D721Med (cell line): Measurements from ENCODE around the gene ST6GALNAC3.

Source experiments
- DNase-seq: peaks from one replicate; pipeline ENCODE4 v3.0.0; 2011; ENCODE audit warnings: low spot score; ENCODE audit not compliant: insufficient read length
- FAIRE-seq: peaks from 2 replicates; lab custom pipeline; 2011; peaks lifted over from hg19 to GRCh38; lab: Jason Lieb, UNC
- TF ChIP-seq, protein P1 (sequence below): IDR thresholded peaks from 2 replicates; pipeline ENCODE4 v1.5.1; 2012; ENCODE audit warnings: mild to moderate bottlenecking, control low read depth; ENCODE audit not compliant: insufficient read depth; ENCODE audit errors: missing control alignments

The ST6GALNAC3 gene

DNA sequence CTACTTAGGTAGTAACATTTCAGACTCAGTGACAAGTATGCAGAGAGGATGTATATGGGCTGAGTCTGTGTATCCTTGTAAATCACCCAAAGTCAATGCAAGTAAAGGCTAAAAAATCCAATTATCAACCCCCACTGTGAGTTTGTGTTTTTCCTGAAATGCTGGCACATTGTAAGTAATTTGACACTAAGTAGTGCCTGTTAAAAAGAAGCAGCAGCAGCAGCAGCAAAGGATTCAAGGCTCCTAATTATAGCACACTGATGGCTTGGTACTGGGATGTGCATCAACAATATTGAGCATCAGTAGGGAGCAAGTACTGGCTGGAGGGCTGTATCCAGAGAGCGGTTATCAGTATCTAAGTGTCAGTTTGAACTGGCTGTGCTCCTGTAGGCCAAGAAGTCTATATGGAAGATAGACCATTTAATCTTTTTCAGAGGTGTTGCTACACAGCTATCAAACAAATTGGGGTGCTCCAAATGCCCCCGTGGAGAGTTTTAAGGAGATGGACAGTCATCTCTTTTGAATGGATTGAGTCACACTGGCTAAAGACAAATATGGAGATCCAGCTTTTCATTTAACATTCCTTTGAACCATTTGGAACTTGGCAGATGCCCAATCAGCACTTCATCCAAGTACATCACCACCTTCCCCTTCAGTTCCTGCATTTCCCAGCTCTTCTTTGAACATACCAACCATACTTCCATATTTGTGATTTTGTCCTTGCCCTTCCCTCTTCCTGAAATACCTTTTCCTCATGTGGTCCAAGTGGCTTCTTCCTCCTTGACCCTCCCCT is 551.5 kb downstream of the ST6GALNAC3 start:
- TF ChIP-seq, protein P1, sequence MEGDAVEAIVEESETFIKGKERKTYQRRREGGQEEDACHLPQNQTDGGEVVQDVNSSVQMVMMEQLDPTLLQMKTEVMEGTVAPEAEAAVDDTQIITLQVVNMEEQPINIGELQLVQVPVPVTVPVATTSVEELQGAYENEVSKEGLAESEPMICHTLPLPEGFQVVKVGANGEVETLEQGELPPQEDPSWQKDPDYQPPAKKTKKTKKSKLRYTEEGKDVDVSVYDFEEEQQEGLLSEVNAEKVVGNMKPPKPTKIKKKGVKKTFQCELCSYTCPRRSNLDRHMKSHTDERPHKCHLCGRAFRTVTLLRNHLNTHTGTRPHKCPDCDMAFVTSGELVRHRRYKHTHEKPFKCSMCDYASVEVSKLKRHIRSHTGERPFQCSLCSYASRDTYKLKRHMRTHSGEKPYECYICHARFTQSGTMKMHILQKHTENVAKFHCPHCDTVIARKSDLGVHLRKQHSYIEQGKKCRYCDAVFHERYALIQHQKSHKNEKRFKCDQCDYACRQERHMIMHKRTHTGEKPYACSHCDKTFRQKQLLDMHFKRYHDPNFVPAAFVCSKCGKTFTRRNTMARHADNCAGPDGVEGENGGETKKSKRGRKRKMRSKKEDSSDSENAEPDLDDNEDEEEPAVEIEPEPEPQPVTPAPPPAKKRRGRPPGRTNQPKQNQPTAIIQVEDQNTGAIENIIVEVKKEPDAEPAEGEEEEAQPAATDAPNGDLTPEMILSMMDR = no peak
- DNase-seq = no peak
- FAIRE-seq = no peak

DNA sequence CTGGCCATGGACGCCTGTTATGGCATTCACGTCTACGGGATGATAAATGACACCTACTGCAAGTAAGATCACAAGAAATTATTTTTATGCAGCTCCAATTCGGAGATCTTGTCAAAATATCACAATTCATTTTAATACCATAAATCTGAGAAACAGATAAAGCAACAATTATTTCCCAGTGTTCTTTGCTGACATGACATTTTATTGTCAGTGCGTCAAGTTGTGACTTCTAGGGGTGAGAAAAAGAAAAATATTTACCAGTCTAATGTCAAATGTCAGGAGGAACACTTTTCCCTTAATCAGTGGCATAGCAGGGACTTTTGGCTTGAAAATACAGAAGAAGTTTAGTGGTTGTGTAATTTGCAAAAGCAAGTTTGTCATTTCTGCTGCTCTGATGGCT is 553.0 kb downstream of the ST6GALNAC3 start:
- DNase-seq (no peak), FAIRE-seq (no peak)
- TF ChIP-seq, protein P1 = no peak

DNA sequence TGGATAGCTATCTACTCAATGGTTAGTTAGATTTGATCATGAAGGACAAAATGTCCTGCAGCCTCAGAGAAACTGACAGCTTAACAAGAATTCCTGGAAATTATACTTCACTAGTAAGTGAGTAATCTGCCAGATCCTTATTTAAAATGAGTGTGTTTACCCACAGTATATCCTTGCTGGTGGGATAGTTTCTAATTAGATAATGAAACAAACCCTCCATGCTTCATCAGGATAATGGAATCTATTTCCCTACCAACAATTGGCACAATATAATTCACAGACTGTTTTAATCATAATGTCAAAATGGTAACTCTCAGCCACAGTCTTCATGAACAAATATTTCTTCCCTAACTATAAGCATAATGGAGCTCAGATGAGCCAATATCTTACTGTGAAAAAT is 553.4 kb downstream of the ST6GALNAC3 start:
- TF ChIP-seq, protein P1 = no peak
- FAIRE-seq (no peak), DNase-seq (no peak)

DNA sequence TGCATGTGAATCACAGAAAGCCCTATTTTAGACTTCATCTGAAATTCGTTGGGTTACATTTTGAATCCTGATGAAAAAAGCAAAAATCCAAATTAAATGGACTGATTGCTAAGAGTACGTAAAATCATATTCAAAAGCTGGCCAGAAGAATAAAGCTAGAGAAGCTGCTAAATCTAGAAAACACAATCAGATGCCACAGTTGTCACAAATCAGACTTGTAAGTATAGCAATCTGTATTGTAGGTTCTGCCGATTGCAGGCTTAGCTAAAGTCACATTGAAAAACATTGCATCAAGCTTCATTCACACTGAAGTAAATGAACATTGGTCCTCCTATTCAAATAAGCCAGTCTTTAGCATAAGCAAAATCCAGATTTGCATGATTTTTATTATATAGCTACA is 557.6 kb downstream of the ST6GALNAC3 start:
- FAIRE-seq (no peak), DNase-seq (no peak)
- TF ChIP-seq, protein P1 = no peak

DNA sequence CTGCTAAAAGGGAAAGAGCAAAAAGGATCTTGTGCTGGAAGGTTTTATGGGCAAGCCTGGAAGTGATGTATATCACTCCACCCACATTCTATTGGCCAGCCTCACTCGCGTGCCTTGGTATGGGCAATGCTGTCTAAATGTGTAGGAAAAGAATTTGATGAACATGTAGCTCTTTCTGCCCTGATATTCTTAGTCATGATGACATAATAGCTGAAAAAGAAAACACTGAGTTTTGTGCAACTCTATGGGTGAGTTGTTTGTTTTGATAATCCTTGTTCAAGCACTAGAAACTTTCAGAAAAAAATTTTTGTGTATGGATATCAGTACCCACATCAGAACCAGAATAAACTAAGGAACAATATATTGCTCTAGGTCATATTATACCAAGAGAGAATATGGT is 561.2 kb downstream of the ST6GALNAC3 start:
- TF ChIP-seq, protein P1 = no peak
- no peak for DNase-seq
- FAIRE-seq = no peak

DNA sequence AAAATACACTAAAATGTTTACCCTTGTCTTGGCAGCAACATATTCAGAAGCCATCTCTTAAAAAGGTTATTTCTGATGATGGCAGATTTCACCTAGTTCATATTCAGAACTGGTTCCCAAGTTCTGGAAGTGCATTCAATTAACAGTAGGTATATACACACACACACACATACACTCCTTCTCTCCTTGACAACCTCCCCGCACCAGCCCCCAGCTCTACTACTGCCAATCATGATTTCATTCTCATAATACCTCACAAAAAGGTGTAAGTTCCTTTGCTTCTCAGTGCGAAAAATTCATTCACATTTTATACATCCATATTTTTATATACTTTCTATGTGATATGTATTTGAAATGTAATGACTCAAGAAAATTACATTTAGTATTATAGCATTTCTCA is 564.6 kb downstream of the ST6GALNAC3 start:
- TF ChIP-seq, protein P1 = no peak
- DNase-seq (no peak), FAIRE-seq (no peak)

DNA sequence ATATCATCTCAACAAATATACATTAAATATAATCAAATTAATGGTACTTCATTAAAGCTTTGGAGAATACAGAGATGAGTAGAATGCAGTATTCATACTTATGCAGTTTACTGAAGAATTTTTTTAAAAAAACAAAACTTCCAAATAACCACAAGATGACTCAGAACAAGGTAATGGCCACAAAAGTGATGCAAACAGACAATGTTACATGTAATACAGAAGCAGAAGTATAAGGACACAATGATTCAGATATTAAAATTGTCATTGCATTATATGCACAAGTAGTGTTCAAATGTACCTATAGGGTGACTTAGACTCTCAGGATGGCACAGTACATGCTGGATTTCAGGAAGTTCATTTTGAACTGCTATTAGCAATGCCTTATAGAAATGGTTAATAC is 565.5 kb downstream of the ST6GALNAC3 start:
- FAIRE-seq (no peak), DNase-seq (no peak)
- TF ChIP-seq, protein P1 = no peak
